Heart left ventricle (tissue), 16 donors: ENCODE data around the gene CAMK2N2. TPM values are rescaled to one million over a fixed set of nuclear protein-coding genes. Genes with fewer than 3 reads are reported as not detected.
A peak's percentile ranks its signal among the peaks of the same experiment; 100 is the strongest.

Experiments
- ATAC-seq, 4 donors: fragments of 200-7000 bp; cut with Tn5 transposase; one replicate each; pipeline ENCODE4 v1.9.1; 2020 to 2022; ENCODE audit warnings: moderate library complexity in 4 of 4, mild to moderate bottlenecking in 3 of 4, moderate number of reproducible peaks in 1 of 4
- DNase-seq, 5 donors: peaks; one replicate each; pipeline ENCODE4 v3.0.0-alpha.2; 2020
- H3K27ac ChIP-seq, 12 donors: fragments of 200-600 bp; sonication (generic) in 4 of 12; one replicate each; pipeline versions ENCODE4 v1.5.0 to v1.8.0; 2016 to 2022; ENCODE audit warnings: mild to moderate bottlenecking in 2 of 12
- H3K27me3 ChIP-seq, 9 donors: fragments of 200-600 bp; sonication (generic) in 2 of 9; one replicate each; pipeline versions ENCODE4 v1.5.1 to v1.8.0; 2016 to 2022; ENCODE audit warnings: mild to moderate bottlenecking in 3 of 9
- H3K36me3 ChIP-seq, 9 donors: fragments of 200-600 bp; sonication (generic) in 2 of 9; one replicate each; pipeline versions ENCODE4 v1.5.0 to v1.8.0; 2018 to 2022; ENCODE audit warnings: mild to moderate bottlenecking in 2 of 9
- H3K4me1 ChIP-seq, 12 donors: fragments of 200-600 bp; sonication (generic) in 4 of 12; one replicate each; pipeline versions ENCODE4 v1.5.0 to v1.8.0; 2016 to 2022; ENCODE audit warnings: mild to moderate bottlenecking in 3 of 12
- H3K4me3 ChIP-seq, 12 donors: fragments of 200-600 bp; sonication (generic) in 4 of 12; one replicate each; pipeline versions ENCODE4 v1.5.0 to v1.8.0; 2017 to 2022; ENCODE audit warnings: mild to moderate bottlenecking in 9 of 12, moderate library complexity in 4 of 12
- H3K9me3 ChIP-seq, 12 donors: fragments of 200-600 bp; sonication (generic) in 4 of 12; one replicate each; pipeline versions ENCODE4 v1.5.0 to v1.8.0; 2016 to 2022; ENCODE audit warnings: mild to moderate bottlenecking in 1 of 12
- POLR2A ChIP-seq, 2 donors: fragments of 450-650 bp; IDR thresholded peaks; one replicate each; pipeline ENCODE4 v1.6.1; 2017; ENCODE audit warnings: antibody characterized with exemption in 2 of 2, mild to moderate bottlenecking in 2 of 2, moderate library complexity in 2 of 2
- WGBS, 4 donors: extraction: QIAGEN DNeasy Blood & Tissue Kit in 2 of 4; methylation state at CpG; one replicate each; pipeline versions ENCODE4 v1.1.5 to v1.1.7; 2013 to 2018; 5-methylcytosine and 5-hydroxymethylcytosine counted together
- intact Hi-C, 10 donors: fragments of 100-400 bp; cut with DNase I; formaldehyde crosslinking; loops; one replicate each; pipeline versions ENCODE4 v1.11.1 to v1.14.2; 2022
- polyA plus RNA-seq, 2 donors: library from polyadenylated mRNA; stranded (reverse); fragments of 200-250 nt; gene quantifications; one replicate each; pipeline ENCODE4 v1.2.3, GENCODE V29; 2013
- total RNA-seq, 9 donors: library from RNA; depleted of rRNA in 2 of 9; stranded (reverse); fragments of >200 nt in 2 of 9; fragmentation: NEBNext Ultra II Directional in 3 of 9; extraction: Animal tissue kit (Norgen Biotek cat#: 25700) in 3 of 9; gene quantifications; one replicate each; pipeline versions ENCODE4 v1.1.0 to v1.2.4, GENCODE V29; 2016 to 2023
- TF ChIP-seq, protein P1 (sequence below), 12 donors: fragments of 200-600 bp; sonication (generic) in 4 of 12; IDR thresholded peaks; one replicate each; pipeline versions ENCODE4 v1.5.0 to v1.8.0; 2018 to 2022; ENCODE audit warnings: antibody characterized with exemption in 12 of 12, mild to moderate bottlenecking in 5 of 12
- donor health status: ischemic (EF 13 %, LVEDD 7.1; RV severe dilation, severe dysfunction).
- donor health status: healthy with polysubstance abuse.
- donor health status: DM: no; HTN: yes; CAD: no.
- donor health status: DM: no; HTN: no; CAD: no.
- donor health status: ischemic (EF 25% LVEDD 6.9; RV normal size, moderate dysfunction).
- donor health status: ischemic (EF 25% LVEDD 5.7; RV mildly dilated, moderate dysfunction).
- donor health status: healthy.
- donor health status: DM: yes; HTN: yes; CAD: no.
- donor health status: ischemic (EF 35%, LVEDD 5.7; RV mildly dilated, moderate dysfunction).
- donor health status: nonischemic (EF 11% LVEDD 7.7; RV severe dilation, severe dysfunction).
- donor health status: DM: yes; HTN: yes; CAD: no.
- donor health status: PGD.
- donor health status: ischemic (EF 29% LVEDD 5.4; RV normal size, mild dysfunction).
- donor health status: nonischemic (EF 23%, LVEDD 6.1; RV moderate dilation, normal function).

The CAMK2N2 gene
- total and polyA plus RNA-seq, 11 donors, result 0.14 to 0.37 (median 0.26) TPM; not detected in 6

DNA sequence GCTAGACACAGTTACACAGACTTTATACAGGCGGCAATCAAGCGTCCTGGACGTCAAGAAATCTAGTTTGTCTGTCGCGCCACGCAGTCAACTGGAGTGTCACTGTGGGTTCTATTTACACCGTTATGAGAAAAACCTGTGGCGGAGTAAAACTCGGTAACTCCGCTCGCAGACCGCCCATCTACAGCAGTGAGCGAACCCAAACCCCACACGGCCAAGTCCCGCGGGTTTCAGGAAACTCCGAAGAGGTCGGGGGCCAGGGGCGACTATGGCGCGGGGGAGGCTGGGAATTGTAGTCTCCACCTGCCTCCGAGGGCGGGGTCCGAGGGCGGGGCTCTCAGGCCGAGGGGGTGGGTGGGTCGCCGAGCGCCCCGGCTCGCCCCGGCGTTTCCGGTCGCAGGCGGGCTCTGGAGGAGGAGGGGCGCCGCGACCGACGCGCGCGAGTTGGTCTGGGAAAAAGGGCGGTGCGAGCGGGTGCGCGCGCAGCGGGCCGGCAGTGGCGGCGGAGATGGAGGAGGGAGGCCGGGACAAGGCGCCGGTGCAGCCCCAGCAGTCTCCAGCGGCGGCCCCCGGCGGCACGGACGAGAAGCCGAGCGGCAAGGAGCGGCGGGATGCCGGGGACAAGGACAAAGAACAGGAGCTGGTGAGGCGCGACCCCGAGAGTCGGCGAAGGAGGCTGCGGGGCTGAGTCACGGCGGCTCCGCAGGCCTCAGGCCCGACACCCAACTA, 37.6 kb upstream of the CAMK2N2 start, which contains the start of gene PSMD2:
TSS of gene PSMD2 (plus strand) at position 483 of the 729 bp plus-strand sequence. CDS start at position 509, 26 bp downstream.
- 0 to 1% (median 1%) methylated on average over 37 to 78 of the region's 78 CpGs for WGBS, 4 donors
- ATAC-seq (peak; percentile 99 to 100 (median 99)), DNase-seq (peak; percentile 97 to 99 (median 98))
- Histone ChIP-seq H3K27me3 (no peaks in the 10 kb centered on the region), H3K36me3 (peaks cover 5 to 41% (median 38%) of the 10 kb centered on the region in 9 donors), H3K9me3 (no peaks in the 10 kb centered on the region), H3K27ac (peak within 1 kb of the TSS; percentile 30 to 90 (median 84)), H3K4me1 (peaks cover 0 to 19% (median 13%) of the 10 kb centered on the region in 12 donors), H3K4me3 (peak within 1 kb of the TSS; percentile 66 to 98 (median 92))
- TF ChIP-seq, protein P1, sequence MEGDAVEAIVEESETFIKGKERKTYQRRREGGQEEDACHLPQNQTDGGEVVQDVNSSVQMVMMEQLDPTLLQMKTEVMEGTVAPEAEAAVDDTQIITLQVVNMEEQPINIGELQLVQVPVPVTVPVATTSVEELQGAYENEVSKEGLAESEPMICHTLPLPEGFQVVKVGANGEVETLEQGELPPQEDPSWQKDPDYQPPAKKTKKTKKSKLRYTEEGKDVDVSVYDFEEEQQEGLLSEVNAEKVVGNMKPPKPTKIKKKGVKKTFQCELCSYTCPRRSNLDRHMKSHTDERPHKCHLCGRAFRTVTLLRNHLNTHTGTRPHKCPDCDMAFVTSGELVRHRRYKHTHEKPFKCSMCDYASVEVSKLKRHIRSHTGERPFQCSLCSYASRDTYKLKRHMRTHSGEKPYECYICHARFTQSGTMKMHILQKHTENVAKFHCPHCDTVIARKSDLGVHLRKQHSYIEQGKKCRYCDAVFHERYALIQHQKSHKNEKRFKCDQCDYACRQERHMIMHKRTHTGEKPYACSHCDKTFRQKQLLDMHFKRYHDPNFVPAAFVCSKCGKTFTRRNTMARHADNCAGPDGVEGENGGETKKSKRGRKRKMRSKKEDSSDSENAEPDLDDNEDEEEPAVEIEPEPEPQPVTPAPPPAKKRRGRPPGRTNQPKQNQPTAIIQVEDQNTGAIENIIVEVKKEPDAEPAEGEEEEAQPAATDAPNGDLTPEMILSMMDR (IDR thresholded peaks at IDR 0.05), result no peak
- TF ChIP-seq POLR2A (IDR thresholded peaks at IDR 0.05), result peak; percentile 25 to 76
- intact Hi-C loops, result loop anchor here in 5 of 10 donors (1.0 to 10.0 kb wide), 11 partner anchors 15 to 412 kb away; partner anchors contain the start of genes ALG3 (in 2 of the 5), AP2M1 (in 2 of the 5), EEF1AKMT4 (in 2 of the 5) and EIF4G1 (in 2 of the 5)

DNA sequence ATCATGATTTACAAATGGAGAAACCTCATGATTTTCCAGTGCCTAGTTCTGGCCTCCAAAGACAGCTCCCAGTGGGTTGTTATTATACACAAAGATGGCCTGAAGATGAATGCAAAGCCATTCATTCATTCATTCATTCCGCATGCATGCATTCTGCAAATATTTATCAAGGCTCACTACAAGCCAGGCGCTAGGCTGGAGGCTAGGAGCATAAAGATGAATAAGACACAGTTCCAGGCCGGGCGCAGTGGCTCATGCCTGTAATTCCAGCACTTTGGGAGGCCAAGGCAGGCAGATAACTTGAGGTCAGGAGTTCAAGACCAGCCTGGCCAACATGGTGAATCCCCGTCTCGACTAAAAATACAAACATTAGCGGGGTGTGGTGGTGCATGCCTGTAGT, 35.3 kb upstream of the CAMK2N2 start:
- ATAC-seq (no peak), DNase-seq (no peak)
- intact Hi-C loops, result loop anchor here in 5 of 10 donors (5.0 to 10.0 kb wide), 8 partner anchors 49 to 409 kb away; partner anchors contain the start of genes AP2M1 (in 2 of the 5), ABCC5 (in 1 of the 5), ABCF3 (in 1 of the 5) and ALG3 (in 1 of the 5)
- no peak overlapping the region for H3K4me3 ChIP-seq
- peaks cover 0 to 18% (median 15%) of the 10 kb centered on the region in 9 donors for H3K36me3 ChIP-seq
- peaks cover 0 to 19% (median 13%) of the 10 kb centered on the region in 12 donors for H3K4me1 ChIP-seq
- H3K27me3 ChIP-seq, result no peaks in the 10 kb centered on the region
- 77 to 84% (median 78%) methylated on average over 7 of the region's 7 CpGs for WGBS, 4 donors
- TF ChIP-seq, protein P1 (IDR thresholded peaks at IDR 0.05), result no peak
- TF ChIP-seq POLR2A (IDR thresholded peaks at IDR 0.05), result no peak
- H3K27ac ChIP-seq, result no peak overlapping the region
- H3K9me3 ChIP-seq, result no peaks in the 10 kb centered on the region

DNA sequence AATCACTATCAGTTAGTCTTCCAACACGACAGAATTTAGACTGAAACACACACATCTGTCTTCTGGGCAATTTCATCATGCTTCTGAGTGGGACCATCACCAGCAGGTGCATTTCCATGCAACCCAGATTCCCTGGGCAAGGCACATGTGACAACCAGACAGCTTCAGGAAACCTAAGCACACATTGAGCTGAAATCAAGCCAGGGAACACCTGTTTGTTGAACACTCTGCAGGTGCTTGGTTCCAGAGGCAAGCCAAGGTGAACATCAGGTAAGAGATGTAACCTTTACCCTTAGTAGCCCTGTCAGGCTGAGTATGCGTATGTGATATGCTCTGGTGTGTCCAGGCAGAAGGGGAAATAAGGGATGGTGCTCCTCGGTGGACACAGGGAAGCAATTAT, 34.4 kb upstream of the CAMK2N2 start:
- no peak for TF ChIP-seq POLR2A (IDR thresholded peaks at IDR 0.05)
- TF ChIP-seq, protein P1 (IDR thresholded peaks at IDR 0.05), result no peak
- Histone ChIP-seq H3K9me3 (no peaks in the 10 kb centered on the region), H3K4me1 (peaks cover 0 to 19% (median 12%) of the 10 kb centered on the region in 12 donors), H3K36me3 (peaks cover 0 to 9% (median 6%) of the 10 kb centered on the region in 9 donors), H3K27me3 (no peaks in the 10 kb centered on the region), H3K4me3 (no peak overlapping the region), H3K27ac (no peak overlapping the region)
- no peak for ATAC-seq
- no peak for DNase-seq
- intact Hi-C loops, result loop anchor here in 5 of 10 donors (5.0 to 10.0 kb wide), 8 partner anchors 48 to 408 kb away; partner anchors contain the start of genes AP2M1 (in 2 of the 5), ABCC5 (in 1 of the 5), ABCF3 (in 1 of the 5) and ALG3 (in 1 of the 5)
- 59 to 71% (median 61%) methylated on average over 3 of the region's 3 CpGs for WGBS, 4 donors
